Neural cell (in vitro differentiated cells): ENCODE results near the gene RIN2. TPM values are rescaled to one million over a fixed set of nuclear protein-coding genes. Genes with fewer than 3 reads are reported as not detected.

Experiments used
- H2AFZ ChIP-seq: fragments of 200-600, 300-800 bp; sonication (generic), shearing (Covaris generic); 2 replicates; pipeline ENCODE4 v1.6.0; 2014; ENCODE audit warnings: low read depth, mild to moderate bottlenecking, antibody characterized with exemption, low read length, moderate library complexity
- H3F3A ChIP-seq: fragments of 200-600 bp; shearing (Covaris generic); 2 replicates; pipeline ENCODE4 v1.6.1; 2016; ENCODE audit warnings: mild to moderate bottlenecking, moderate library complexity, mixed read lengths, antibody characterized with exemption, low read length; ENCODE audit not compliant: insufficient read depth, poor library complexity, severe bottlenecking
- H3K27ac ChIP-seq: fragments of 200-600, 300-800 bp; sonication (generic), shearing (Covaris generic); 2 replicates; pipeline ENCODE4 v1.5.1; 2014; ENCODE audit warnings: mild to moderate bottlenecking, low read length, moderate library complexity
- H3K27me3 ChIP-seq: fragments of 300-800, 200-600 bp; sonication (generic), shearing (Covaris generic); 2 replicates; pipeline ENCODE4 v1.6.0; 2014; ENCODE audit warnings: mild to moderate bottlenecking, low read depth, low read length, moderate library complexity; ENCODE audit not compliant: insufficient read depth
- H3K36me3 ChIP-seq: fragments of 300-800, 200-600 bp; sonication (generic), shearing (Covaris generic); 2 replicates; pipeline ENCODE4 v1.5.1; 2014; ENCODE audit warnings: mild to moderate bottlenecking, antibody characterized with exemption, low read length, moderate library complexity; ENCODE audit not compliant: insufficient read depth
- H3K4me2 ChIP-seq: fragments of 300-800, 200-600 bp; sonication (generic), shearing (Covaris generic); 2 replicates; pipeline ENCODE4 v1.6.0; 2014; ENCODE audit warnings: mild to moderate bottlenecking, low read length
- H3K4me3 ChIP-seq: fragments of 300-800, 200-600 bp; sonication (generic), shearing (Covaris generic); 2 replicates; pipeline ENCODE4 v1.5.1; 2014; ENCODE audit warnings: mild to moderate bottlenecking, low read length, moderate library complexity
- H3K79me2 ChIP-seq: fragments of 200-600 bp; shearing (Covaris generic); replicated peaks from 2 replicates; pipeline ENCODE4 v1.6.0; 2014; ENCODE audit warnings: mild to moderate bottlenecking, low read length, moderate library complexity; ENCODE audit not compliant: insufficient read depth
- H3K9ac ChIP-seq: fragments of 300-800, 200-600 bp; sonication (generic), shearing (Covaris generic); 2 replicates; pipeline ENCODE4 v1.6.1; 2016; ENCODE audit warnings: mild to moderate bottlenecking, low read length, mixed read lengths
- H3K9me2 ChIP-seq: fragments of 200-600 bp; shearing (Covaris generic); 2 replicates; pipeline ENCODE4 v1.6.1; 2016; ENCODE audit warnings: mild to moderate bottlenecking, low read length, mixed read lengths; ENCODE audit not compliant: insufficient read depth
- H3K9me3 ChIP-seq: fragments of 200-600, 300-800 bp; sonication (generic), shearing (Covaris generic); 2 replicates; pipeline ENCODE4 v1.6.1; 2016; ENCODE audit warnings: mild to moderate bottlenecking, mixed run types, low read length, moderate library complexity, mixed read lengths
- H4K20me1 ChIP-seq: fragments of 200-600 bp; shearing (Covaris generic); 2 replicates; pipeline ENCODE4 v1.6.1; 2016; ENCODE audit warnings: mild to moderate bottlenecking, mixed run types; ENCODE audit not compliant: insufficient read depth
- CTCF ChIP-seq: fragments of 450-650 bp; IDR thresholded peaks from 2 replicates; pipeline ENCODE4 v1.5.1; 2014; ENCODE audit warnings: antibody characterized with exemption, mild to moderate bottlenecking, moderate library complexity; ENCODE audit not compliant: poor library complexity, severe bottlenecking
- EP300 ChIP-seq: fragments of 450-650 bp; conservative IDR thresholded peaks from 2 replicates; pipeline ENCODE4 v1.6.1; 2014; ENCODE audit warnings: antibody characterized with exemption, mild to moderate bottlenecking, moderate library complexity; ENCODE audit not compliant: poor library complexity, severe bottlenecking
- EZH2 ChIP-seq: fragments of 200-600, 300-800 bp; shearing (Covaris generic), sonication (generic); IDR thresholded peaks from 2 replicates; pipeline ENCODE4 v1.6.1; 2014; ENCODE audit warnings: antibody characterized with exemption, low read length, borderline replicate concordance, mild to moderate bottlenecking; ENCODE audit not compliant: insufficient read depth, poor library complexity, severe bottlenecking
- MXI1 ChIP-seq: fragments of 450-650 bp; conservative IDR thresholded peaks from 2 replicates; pipeline ENCODE4 v1.6.1; 2014; ENCODE audit warnings: antibody characterized with exemption, mild to moderate bottlenecking; ENCODE audit not compliant: poor library complexity, severe bottlenecking
- POLR2AphosphoS5 ChIP-seq: IDR thresholded peaks from 2 replicates; pipeline ENCODE4 v1.6.1; 2012
- RAD21 ChIP-seq: fragments of 450-650 bp; conservative IDR thresholded peaks from 2 replicates; pipeline ENCODE4 v1.6.1; 2014; ENCODE audit warnings: antibody characterized with exemption, mild to moderate bottlenecking, moderate library complexity
- REST ChIP-seq: IDR thresholded peaks from 2 replicates; pipeline ENCODE4 v1.6.1; 2012; ENCODE audit warnings: borderline replicate concordance
- SMC3 ChIP-seq: fragments of 450-650 bp; conservative IDR thresholded peaks from 2 replicates; pipeline ENCODE4 v1.6.1; 2014; ENCODE audit warnings: antibody characterized with exemption, mild to moderate bottlenecking, moderate library complexity; ENCODE audit not compliant: poor library complexity
- TAF1 ChIP-seq: IDR thresholded peaks from 2 replicates; pipeline ENCODE4 v1.6.1; 2012; ENCODE audit warnings: low read depth
- polyA plus RNA-seq: library from polyadenylated mRNA; depleted of rRNA; stranded (reverse); fragments of >200 nt; gene quantifications from 2 replicates; pipeline ENCODE4 v1.2.3, GENCODE V29; 2014

RIN2 gene
- polyA plus RNA-seq, 1 donor from 2014 or later = 4.7 TPM

GRCh38 chr20:19794941-19795340 lies 36.9 kb downstream of the RIN2 start:
- Histone ChIP-seq H2AFZ (no peak overlapping the region), H4K20me1 (no peaks in the 10 kb centered on the region)

GRCh38 chr20:19799325-19799724 lies 41.3 kb downstream of the RIN2 start:
- no peaks in the 10 kb centered on the region for H3K9me2 ChIP-seq
- no peak overlapping the region for H3K9ac ChIP-seq
- no peaks in the 10 kb centered on the region for H3K27me3 ChIP-seq
- H3K9me3 ChIP-seq = no peaks in the 10 kb centered on the region
- H3K36me3 ChIP-seq = peaks cover 4% of the 10 kb centered on the region
- no peaks in the 10 kb centered on the region for H3F3A ChIP-seq
- H3K27ac ChIP-seq = no peak overlapping the region
- H4K20me1 ChIP-seq = no peaks in the 10 kb centered on the region
- TF ChIP-seq MXI1 (no peak), CTCF (no peak), POLR2AphosphoS5 (no peak), EP300 (no peak)
- no peaks in the 10 kb centered on the region for H3K79me2 ChIP-seq
- no peak overlapping the region for H3K4me2 ChIP-seq
- H2AFZ ChIP-seq = no peak overlapping the region
- no peak overlapping the region for H3K4me3 ChIP-seq

More at GRCh38 chr20:19794941-19795340, 36.9 kb downstream of the RIN2 start:
- TF ChIP-seq EZH2 (no peak), SMC3 (no peak), REST (no peak), CTCF (no peak), POLR2AphosphoS5 (no peak), EP300 (no peak), TAF1 (no peak), RAD21 (no peak), MXI1 (no peak)
- H3K27me3 ChIP-seq = no peaks in the 10 kb centered on the region
- H3K79me2 ChIP-seq = no peaks in the 10 kb centered on the region
- H3K9me3 ChIP-seq = no peaks in the 10 kb centered on the region
- no peaks in the 10 kb centered on the region for H3K9me2 ChIP-seq
- no peak overlapping the region for H3K9ac ChIP-seq
- H3K27ac ChIP-seq = no peak overlapping the region
- H3K4me3 ChIP-seq = no peak overlapping the region
- no peaks in the 10 kb centered on the region for H3K36me3 ChIP-seq
- no peak overlapping the region for H3K4me2 ChIP-seq
- no peaks in the 10 kb centered on the region for H3F3A ChIP-seq
